ENCODE data around the gene REG4. TPM values are rescaled to one million over a fixed set of nuclear protein-coding genes. Genes with fewer than 3 reads are reported as not detected.
"Not testable (repeated sequence)": the region's sequence is repeated elsewhere in the genome, so short reads cannot be mapped to it uniquely, and the experiment has no call there.

The REG4 gene
- not detected for total RNA-seq
- polyA plus RNA-seq: under 1 TPM in 1 of 3 donors, not detected in 2; 0.10 TPM
- long read RNA-seq, donor 1: 0 reads
- long read RNA-seq, donor 2: 0 reads

GRCh38 chr1:119811387-119811786 lies at the start of gene REG4:
TSS of gene REG4 (minus strand) at chr1:119811460. CDS start at chr1:119808769, 2,691 bp downstream.
- Histone ChIP-seq H3K4me3 (no peak within 1 kb of the TSS), H3K27me3 (ENCODE audit: insufficient read depth in 3 of 3, low read length in 2 of 3) (peaks cover 0 to 1% (median 0%) of the 10 kb centered on the region in 3 donors), H3K27ac (no peak within 1 kb of the TSS), H3K36me3 (ENCODE audit: insufficient read depth in 1 of 2, low read depth in 1 of 2) (no peaks in the 10 kb centered on the region), H3K9me3 (no peaks in the 10 kb centered on the region), H3K4me1 (no peaks in the 10 kb centered on the region)
- no peak for TF ChIP-seq CTCF (IDR thresholded peaks at IDR 0.05)
- DNase-seq (no peak), ATAC-seq (no peak)
- 73 to 80% (median 75%) methylated on average over 7 of the region's 7 CpGs for WGBS, 3 donors
- intact Hi-C loops (cut with DNase I): no loop called here

- WGBS, 3 donors: 11 to 35% (median 23%) methylated on average over 4 of the region's 4 CpGs
- H3K27me3 ChIP-seq (ENCODE audit: insufficient read depth in 3 of 3, low read length in 2 of 3): no peaks in the 10 kb centered on the region
- DNase-seq (no peak), ATAC-seq (no peak)
- intact Hi-C loops (cut with DNase I): no loop called here
- H3K4me1 ChIP-seq: no peaks in the 10 kb centered on the region
- no peak overlapping the region for H3K27ac ChIP-seq
- H3K9me3 ChIP-seq: no peaks in the 10 kb centered on the region
- no peak for TF ChIP-seq CTCF (IDR thresholded peaks at IDR 0.05)
- no peak overlapping the region for H3K4me3 ChIP-seq
- H3K36me3 ChIP-seq (ENCODE audit: insufficient read depth in 1 of 2, low read depth in 1 of 2): no peaks in the 10 kb centered on the region
Observed at GRCh38 chr1:119859647-119860046, 48.4 kb upstream of the REG4 start.

GRCh38 chr1:119858556-119859214 lies 47.4 kb upstream of the REG4 start:
- H3K9me3 ChIP-seq; ATAC-seq; H3K27ac ChIP-seq; H3K4me3 ChIP-seq; H3K27me3 ChIP-seq (ENCODE audit: insufficient read depth in 3 of 3, low read length in 2 of 3); DNase-seq; intact Hi-C loops (cut with DNase I); H3K36me3 ChIP-seq (ENCODE audit: insufficient read depth in 1 of 2, low read depth in 1 of 2); H3K4me1 ChIP-seq: not testable (repeated sequence)
- 47 to 63% (median 48%) methylated on average over 4 of the region's 4 CpGs for WGBS, 3 donors

GRCh38 chr1:119858126-119858525 lies 46.9 kb upstream of the REG4 start:
- intact Hi-C loops (cut with DNase I): no loop called here
- no peak for TF ChIP-seq CTCF (IDR thresholded peaks at IDR 0.05)
- no peak for ATAC-seq

GRCh38 chr1:119853155-119853554 lies 41.9 kb upstream of the REG4 start:
- Histone ChIP-seq H3K27me3 (ENCODE audit: insufficient read depth in 3 of 3, low read length in 2 of 3) (no peaks in the 10 kb centered on the region), H3K36me3 (ENCODE audit: insufficient read depth in 1 of 2, low read depth in 1 of 2) (no peaks in the 10 kb centered on the region), H3K9me3 (no peaks in the 10 kb centered on the region), H3K4me3 (no peak overlapping the region), H3K4me1 (no peaks in the 10 kb centered on the region), H3K27ac (no peak overlapping the region)
- TF ChIP-seq CTCF (IDR thresholded peaks at IDR 0.05): no peak
- no peak for DNase-seq
- intact Hi-C loops (cut with DNase I): no loop called here
- WGBS, 3 donors: 93 to 96% (median 93%) methylated on average over 23 of the region's 23 CpGs
- ATAC-seq: no peak

More at GRCh38 chr1:119858126-119858525, 46.9 kb upstream of the REG4 start:
- no peak overlapping the region for H3K4me3 ChIP-seq
- H3K36me3 ChIP-seq (ENCODE audit: insufficient read depth in 1 of 2, low read depth in 1 of 2): no peaks in the 10 kb centered on the region
- 37 to 52% (median 51%) methylated on average over 2 of the region's 2 CpGs for WGBS, 3 donors
- H3K27me3 ChIP-seq (ENCODE audit: insufficient read depth in 3 of 3, low read length in 2 of 3): no peaks in the 10 kb centered on the region
- H3K27ac ChIP-seq: no peak overlapping the region
- no peak for DNase-seq
- no peaks in the 10 kb centered on the region for H3K4me1 ChIP-seq
- no peaks in the 10 kb centered on the region for H3K9me3 ChIP-seq

- intact Hi-C loops (cut with DNase I); H3K9me3 ChIP-seq; H3K27me3 ChIP-seq (ENCODE audit: insufficient read depth in 3 of 3, low read length in 2 of 3); DNase-seq; H3K4me1 ChIP-seq; ATAC-seq; H3K27ac ChIP-seq; H3K36me3 ChIP-seq (ENCODE audit: insufficient read depth in 1 of 2, low read depth in 1 of 2); H3K4me3 ChIP-seq: not testable (repeated sequence)
- WGBS, 3 donors: 62 to 69% (median 65%) methylated on average over 6 of the region's 6 CpGs
Observed at GRCh38 chr1:119844206-119844605, 32.9 kb upstream of the REG4 start.
